SW480 (cell line): ENCODE data around the gene NBPF3.
"Not testable (repeated sequence)": the region's sequence is repeated elsewhere in the genome, so short reads cannot be mapped to it uniquely, and the experiment has no call there.

Source experiments
- DNase-seq: peaks from one replicate; pipeline ENCODE4 v3.0.0-alpha.2; 2016; ENCODE audit warnings: low spot score

NBPF3 gene

GRCh38 chr1:21518774-21519455, 79.0 kb downstream of the NBPF3 start:
- no peak for DNase-seq

GRCh38 chr1:21519486-21520070, 79.6 kb downstream of the NBPF3 start:
- DNase-seq, result not testable (repeated sequence)

GRCh38 chr1:21520899-21521716, 81.2 kb downstream of the NBPF3 start:
- DNase-seq, result no peak

- DNase-seq, result no peak
These were observed 81.8 kb downstream of the NBPF3 start for GRCh38 chr1:21521717-21522060.

- no peak for DNase-seq
These were observed 82.6 kb downstream of the NBPF3 start for GRCh38 chr1:21522525-21523038.

- no peak for DNase-seq
These were observed 83.4 kb downstream of the NBPF3 start for GRCh38 chr1:21523297-21523813.

- no peak for DNase-seq
These were observed 84.3 kb downstream of the NBPF3 start for GRCh38 chr1:21524220-21524619.

GRCh38 chr1:21524686-21525339, 84.9 kb downstream of the NBPF3 start:
- DNase-seq, result no peak

GRCh38 chr1:21525340-21525717, 85.4 kb downstream of the NBPF3 start:
- no peak for DNase-seq

- no peak for DNase-seq
These were observed 86.5 kb downstream of the NBPF3 start for GRCh38 chr1:21526441-21526840.

GRCh38 chr1:21530368-21531016, 90.6 kb downstream of the NBPF3 start:
- no peak for DNase-seq

GRCh38 chr1:21531241-21531640, 91.3 kb downstream of the NBPF3 start:
- no peak for DNase-seq

- DNase-seq, result no peak
These were observed 92.6 kb downstream of the NBPF3 start for GRCh38 chr1:21532496-21532895.

- no peak for DNase-seq
These were observed 93.1 kb downstream of the NBPF3 start for GRCh38 chr1:21532992-21533534.

GRCh38 chr1:21534146-21534545, 94.2 kb downstream of the NBPF3 start:
- DNase-seq, result no peak
